Activated CD4-positive, alpha-beta T cell treated with anti-CD3 and anti-CD28 coated beads, Interleukin-2, amount 50 U/mL, for 16 hours (primary cell): ENCODE results near the gene ZNF644.
"Not testable (repeated sequence)": the region's sequence is repeated elsewhere in the genome, so short reads cannot be mapped to it uniquely, and the experiment has no call there.

Source experiments
- DNase-seq: peaks from one replicate; pipeline ENCODE4 v3.0.0-alpha.2; 2020

ZNF644 gene

GRCh38 chr1:90925928-90926869, 95.6 kb downstream of the ZNF644 start:
- no peak for DNase-seq

- DNase-seq: no peak
Observed at GRCh38 chr1:90924982-90925381, 96.9 kb downstream of the ZNF644 start.

GRCh38 chr1:90922996-90923395, 98.8 kb downstream of the ZNF644 start:
- no peak for DNase-seq

GRCh38 chr1:90922202-90922601, 99.6 kb downstream of the ZNF644 start:
- DNase-seq: no peak

- DNase-seq: no peak
Observed at GRCh38 chr1:90919900-90920299, 101.9 kb downstream of the ZNF644 start.

GRCh38 chr1:90919190-90919719, 102.6 kb downstream of the ZNF644 start:
- DNase-seq: peak; percentile 30

GRCh38 chr1:90911353-90911752, 110.5 kb downstream of the ZNF644 start:
- no peak for DNase-seq

- DNase-seq: no peak
Observed at GRCh38 chr1:90902672-90903071, 119.2 kb downstream of the ZNF644 start.

GRCh38 chr1:90899263-90899662, 122.6 kb downstream of the ZNF644 start:
- DNase-seq: no peak

- DNase-seq: not testable (repeated sequence)
Observed at GRCh38 chr1:90893679-90894078, 128.2 kb downstream of the ZNF644 start.

GRCh38 chr1:90892884-90893283, 129.0 kb downstream of the ZNF644 start:
- not testable (repeated sequence) for DNase-seq

GRCh38 chr1:90892196-90892595, 129.6 kb downstream of the ZNF644 start:
- DNase-seq: not testable (repeated sequence)

GRCh38 chr1:90891756-90892155, 130.1 kb downstream of the ZNF644 start:
- DNase-seq: not testable (repeated sequence)

GRCh38 chr1:90882221-90882620, 139.6 kb downstream of the ZNF644 start:
- no peak for DNase-seq

GRCh38 chr1:90881034-90881433, 140.8 kb downstream of the ZNF644 start:
- DNase-seq: no peak

GRCh38 chr1:90879281-90879680, 142.6 kb downstream of the ZNF644 start:
- DNase-seq: no peak

- DNase-seq: no peak
Observed at GRCh38 chr1:90876101-90876500, 145.7 kb downstream of the ZNF644 start.
